Activated T-cell treated with anti-CD3 and anti-CD28 coated beads, Interleukin-2, amount 50 U/mL, for 1 hour (primary cell): Measurements from ENCODE around the gene SPAG4.

Source experiments
- DNase-seq: peaks from one replicate; pipeline ENCODE4 v3.0.0-alpha.2; 2020

The SPAG4 gene

DNA sequence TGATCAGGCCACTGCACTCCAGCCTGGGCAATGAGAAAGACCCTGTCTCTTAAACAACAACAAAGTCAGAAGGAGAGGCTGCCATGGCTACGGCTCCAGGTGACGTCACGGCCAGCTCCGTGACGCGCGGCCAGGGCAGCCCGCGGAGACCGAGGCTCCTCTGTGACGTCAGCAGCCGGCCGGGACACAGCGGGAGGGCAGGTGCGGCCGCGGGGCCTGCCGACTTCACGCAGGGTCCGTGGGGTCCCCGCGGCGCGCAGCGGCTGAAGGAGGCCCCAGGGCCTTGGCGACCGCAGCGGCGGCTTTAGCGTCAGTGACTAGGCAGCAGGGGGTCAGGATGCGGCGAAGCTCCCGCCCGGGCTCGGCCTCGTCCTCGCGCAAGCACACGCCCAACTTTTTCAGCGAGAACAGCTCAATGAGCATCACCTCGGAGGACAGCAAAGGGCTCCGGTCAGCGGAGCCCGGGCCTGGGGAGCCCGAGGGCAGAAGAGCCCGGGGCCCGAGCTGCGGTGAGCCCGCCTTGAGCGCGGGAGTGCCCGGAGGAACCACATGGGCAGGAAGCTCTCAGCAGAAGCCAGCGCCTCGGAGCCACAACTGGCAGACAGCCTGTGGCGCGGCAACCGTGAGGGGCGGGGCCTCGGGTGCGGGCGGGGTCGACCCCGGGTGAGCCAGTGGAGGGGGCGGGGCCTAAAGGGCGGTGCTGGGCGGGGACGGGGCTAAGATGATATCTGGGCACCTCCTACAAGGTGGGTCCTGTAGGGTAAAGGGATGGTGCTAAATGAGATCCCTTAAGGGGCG lies at the start of gene SPAG4:
Gene SPAG4 (plus strand): TSS at position 163 of the 798 bp plus-strand sequence. CDS start 175 bp downstream, at position 338.
- DNase-seq, result peak; percentile 100

- DNase-seq, result no peak
Measured at GRCh38 chr20:35568645-35569044, 47.0 kb upstream of the SPAG4 start.

DNA sequence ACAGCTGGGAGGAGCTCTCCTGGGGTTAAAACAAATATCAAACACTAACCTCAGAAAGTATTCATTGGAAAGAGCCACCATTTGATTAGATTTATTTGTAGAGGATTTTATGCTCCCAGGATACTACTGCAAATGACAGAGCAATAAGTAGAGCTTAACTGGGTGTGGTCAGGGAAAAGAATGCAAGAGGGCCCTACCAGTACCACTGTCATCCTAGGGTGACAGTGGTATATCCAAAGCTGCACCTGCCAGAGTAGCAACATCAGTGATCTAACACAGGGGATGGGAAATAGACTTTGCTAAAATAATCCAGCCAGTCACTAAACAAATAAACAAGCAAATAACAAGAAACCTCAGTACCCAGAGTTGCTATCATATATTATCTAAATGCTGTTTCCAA lies 44.1 kb upstream of the SPAG4 start:
- no peak for DNase-seq

DNA sequence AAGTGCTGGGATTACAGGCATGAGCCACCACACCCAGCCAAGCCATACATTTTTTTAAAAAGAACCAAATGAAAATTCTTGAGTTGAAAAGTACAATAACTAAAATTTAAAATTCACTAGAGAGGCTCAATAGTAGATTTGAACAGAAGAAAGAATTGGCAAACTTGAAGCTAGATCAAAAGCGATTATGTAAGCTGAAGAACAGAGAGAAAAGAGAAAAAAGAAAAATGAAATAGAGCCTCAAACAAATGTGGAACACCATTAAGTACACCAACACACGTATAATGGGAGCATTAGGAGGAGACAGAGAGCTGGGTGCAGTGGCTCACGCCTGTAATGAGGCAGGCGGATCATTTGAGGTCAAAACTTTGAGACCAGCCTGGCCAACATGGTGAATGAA lies 42.8 kb upstream of the SPAG4 start:
- no peak for DNase-seq

- DNase-seq, result no peak
Measured at GRCh38 chr20:35575958-35576357, 39.7 kb upstream of the SPAG4 start.

- no peak for DNase-seq
Measured at GRCh38 chr20:35576816-35577215, 38.8 kb upstream of the SPAG4 start.

DNA sequence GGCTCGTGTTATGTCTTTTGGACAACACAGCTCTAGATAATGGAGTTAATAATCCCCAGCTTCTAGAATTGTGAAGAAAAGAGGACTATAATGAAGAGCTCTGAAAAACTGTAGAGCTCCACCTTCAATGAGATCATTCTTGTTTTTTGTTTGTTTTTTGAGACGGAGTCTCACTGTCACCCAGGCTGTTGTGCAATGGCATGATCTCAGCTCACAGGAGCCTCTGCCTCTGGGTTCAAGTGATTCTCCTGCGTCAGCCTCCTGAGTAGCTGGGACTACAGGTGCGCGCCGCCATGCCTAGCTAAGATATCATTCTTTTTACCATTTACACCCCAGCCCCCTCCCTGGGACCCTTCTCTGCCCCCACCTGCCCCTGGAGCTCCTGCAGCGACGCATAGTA lies 37.2 kb upstream of the SPAG4 start:
- no peak for DNase-seq

GRCh38 chr20:35579196-35579595 lies 36.4 kb upstream of the SPAG4 start:
- no peak for DNase-seq

- DNase-seq, result no peak
Measured at GRCh38 chr20:35582131-35582530, 33.5 kb upstream of the SPAG4 start.

DNA sequence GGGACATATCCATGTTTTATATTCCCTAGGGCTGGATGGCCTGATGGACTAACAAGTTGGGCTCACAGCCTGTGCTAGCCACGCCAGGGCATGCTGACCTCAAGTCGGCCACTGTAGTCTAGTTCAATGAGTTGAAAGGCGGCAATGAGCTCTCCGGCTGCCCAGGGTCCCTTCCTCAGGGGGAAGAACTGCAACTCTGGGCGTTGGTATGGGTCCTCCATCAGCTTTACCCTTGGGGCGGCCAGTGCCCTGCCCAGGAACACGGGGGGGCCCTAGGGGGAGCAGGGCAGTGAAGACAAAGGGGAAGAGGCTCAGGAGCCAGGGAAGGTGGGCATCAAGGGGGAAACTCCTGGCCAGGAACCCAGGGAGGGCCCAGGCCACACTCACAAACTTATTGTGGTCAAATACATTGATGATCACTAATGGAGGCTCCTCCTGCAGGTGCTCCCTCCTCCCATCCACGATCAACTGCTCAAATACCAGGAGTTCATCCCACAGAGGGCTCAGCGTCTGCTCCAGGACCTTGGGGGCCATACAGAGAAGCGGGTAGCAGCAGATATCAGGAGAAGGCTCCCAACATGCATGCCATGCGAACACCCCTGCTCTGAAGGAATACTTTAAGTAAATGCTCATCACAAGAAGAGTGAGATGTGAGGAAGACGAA lies 32.8 kb upstream of the SPAG4 start:
- DNase-seq, result no peak

GRCh38 chr20:35583636-35584560 lies 31.7 kb upstream of the SPAG4 start:
- DNase-seq, result no peak

DNA sequence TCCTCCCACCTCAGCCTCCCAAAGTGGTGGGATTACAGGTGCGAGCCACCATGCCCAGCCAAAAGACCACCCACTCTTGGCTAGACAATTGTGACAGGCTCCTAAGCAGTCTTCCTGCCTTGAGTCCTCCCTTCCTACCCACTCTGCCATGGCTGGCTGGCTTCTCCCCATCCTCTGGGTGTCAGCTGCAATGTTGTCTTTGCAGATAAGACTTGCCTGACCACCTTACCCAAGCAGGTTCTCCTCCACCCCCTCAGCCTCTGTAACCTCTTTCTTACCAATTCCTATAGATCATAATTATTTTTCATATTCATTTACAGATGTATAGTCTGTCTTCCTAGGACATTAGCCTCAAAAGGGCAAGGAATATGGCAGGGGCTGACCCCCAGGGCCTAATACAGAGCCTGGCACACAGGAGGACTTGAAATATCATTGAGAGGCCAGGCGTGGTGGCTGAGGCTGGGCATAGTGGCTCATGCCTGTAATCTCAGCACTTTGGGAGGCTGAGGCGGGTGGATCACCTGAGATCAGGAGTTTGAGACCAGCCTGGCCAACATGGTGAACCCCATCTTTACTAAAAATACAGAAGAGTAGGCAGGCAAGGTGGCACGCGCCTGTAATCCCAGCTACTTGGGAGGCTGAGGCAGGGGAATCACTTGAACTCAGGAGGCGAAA lies 28.7 kb upstream of the SPAG4 start:
- no peak for DNase-seq

- DNase-seq, result no peak
Measured at GRCh38 chr20:35587436-35587835, 28.2 kb upstream of the SPAG4 start.

GRCh38 chr20:35588397-35588796 lies 27.2 kb upstream of the SPAG4 start:
- no peak for DNase-seq

GRCh38 chr20:35592339-35592974 lies 23.2 kb upstream of the SPAG4 start:
- no peak for DNase-seq

DNA sequence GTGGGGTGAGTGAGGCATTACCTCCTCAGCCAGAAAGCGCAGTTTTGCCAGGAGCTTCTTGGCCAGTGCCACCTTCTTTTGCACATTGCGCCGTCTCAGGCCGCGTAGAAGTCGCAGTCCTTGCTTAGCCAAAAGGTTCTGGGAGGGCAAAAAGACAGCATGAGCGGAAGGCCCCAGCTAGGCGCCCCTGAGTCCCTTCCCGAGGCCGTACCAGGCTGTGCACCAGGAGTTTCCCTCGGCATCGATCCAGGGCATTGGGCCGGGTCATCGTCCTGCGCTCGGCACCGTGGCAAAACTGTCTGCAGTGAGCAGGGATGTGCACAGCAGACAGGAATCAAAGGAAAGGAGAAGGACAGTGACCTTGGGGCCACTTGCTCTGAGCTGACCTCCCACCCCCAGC lies 20.2 kb upstream of the SPAG4 start:
- DNase-seq, result no peak

- DNase-seq, result no peak
Measured at GRCh38 chr20:35595901-35596300, 19.7 kb upstream of the SPAG4 start.

GRCh38 chr20:35597186-35597585 lies 18.4 kb upstream of the SPAG4 start:
- no peak for DNase-seq

- DNase-seq, result no peak
Measured at GRCh38 chr20:35598476-35598875, 17.2 kb upstream of the SPAG4 start.

GRCh38 chr20:35598899-35599775 lies 16.5 kb upstream of the SPAG4 start:
- DNase-seq, result no peak

DNA sequence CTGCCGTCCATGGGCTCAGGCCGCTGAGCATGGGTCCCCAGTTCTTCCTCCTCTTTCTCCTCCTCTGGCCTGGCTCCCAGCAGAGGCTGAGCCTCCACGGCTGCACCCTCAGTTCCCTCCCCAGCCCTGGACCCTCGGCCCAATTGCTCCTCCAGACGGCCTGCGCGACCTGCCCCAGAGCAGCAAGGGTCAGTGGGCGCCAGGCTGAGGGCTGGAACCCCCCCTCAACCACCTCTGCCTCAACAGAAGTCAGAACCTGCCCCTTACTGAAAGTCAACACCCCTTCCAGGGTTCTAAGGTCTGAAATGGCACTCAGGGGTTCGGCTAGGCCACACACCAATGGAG lies 15.9 kb upstream of the SPAG4 start:
- no peak for DNase-seq
